Prostate gland (tissue), 2 donors: Measurements from ENCODE around the gene TRIM28.

Experiments used
- CTCF ChIP-seq, 4 experiments: fragments of 200-600 bp in 2 of 4; fragments of 450-650 bp in 2 of 4; sonication (generic) in 2 of 4; IDR thresholded peaks; 1 replicate in 3 of 4; 2 replicates in 1 of 4; pipeline ENCODE4 v1.5.1; 2016 to 2019; ENCODE audit warnings: antibody characterized with exemption in 4 of 4, mild to moderate bottlenecking in 2 of 4, moderate library complexity in 2 of 4
- POLR2AphosphoS5 ChIP-seq: sonication (generic); formaldehyde crosslinking; IDR thresholded peaks from one replicate; pipeline ENCODE4 v1.6.1; 2017; ENCODE audit warnings: antibody characterized with exemption

GRCh38 chr19:58511353-58512208 lies 32.3 kb upstream of the TRIM28 start, which contains the start of gene SLC27A5:
- no peak for TF ChIP-seq CTCF (IDR thresholded peaks at IDR 0.05)
- no peak for TF ChIP-seq POLR2AphosphoS5
